Measurements from ENCODE around the gene TMEM44.

Gene TMEM44

DNA sequence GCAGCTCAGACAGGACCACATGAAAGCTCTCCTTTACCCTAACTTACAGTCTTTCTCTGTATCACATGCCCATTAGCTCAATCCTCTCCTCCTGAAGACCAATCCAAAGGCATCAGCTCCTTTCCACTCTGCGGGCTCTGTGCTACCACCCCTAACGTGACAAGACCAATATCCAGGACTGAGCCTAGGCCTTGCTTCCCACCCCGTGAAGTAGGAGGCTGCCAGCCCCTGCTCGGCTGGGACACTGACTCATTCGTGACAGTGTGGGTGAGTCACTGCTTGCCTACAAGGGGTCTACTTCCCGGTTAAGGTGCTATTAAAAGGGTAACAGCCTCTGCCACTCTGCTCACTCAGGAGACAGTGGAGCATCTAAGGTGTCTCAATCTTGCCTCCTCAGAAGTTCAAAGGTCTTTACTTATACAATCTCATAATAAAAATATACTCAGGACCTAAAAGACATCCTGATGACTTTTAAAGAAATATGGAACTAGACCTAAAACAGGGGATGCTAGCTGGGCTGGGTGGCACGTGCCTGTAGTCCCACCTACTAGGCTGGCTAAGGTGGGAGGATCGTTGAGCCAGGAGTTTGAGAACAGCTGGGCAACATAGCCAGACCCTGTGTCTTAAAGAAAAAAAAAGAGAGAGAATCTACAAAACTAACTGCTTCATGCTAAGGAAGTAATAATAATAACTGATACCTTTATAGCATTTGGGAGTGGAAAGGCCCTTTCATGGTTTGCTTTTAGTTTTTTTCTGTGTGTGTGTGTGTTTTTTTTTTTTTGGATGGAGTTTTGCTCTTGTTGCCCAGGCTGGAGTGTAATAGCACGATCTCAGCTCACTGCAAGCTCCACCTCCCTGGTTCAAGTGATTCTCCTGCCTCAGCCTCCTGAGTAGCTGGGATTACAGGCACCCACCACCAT is 55.0 kb downstream of the TMEM44 start:
- peak; percentile 82 for DNase-seq

DNA sequence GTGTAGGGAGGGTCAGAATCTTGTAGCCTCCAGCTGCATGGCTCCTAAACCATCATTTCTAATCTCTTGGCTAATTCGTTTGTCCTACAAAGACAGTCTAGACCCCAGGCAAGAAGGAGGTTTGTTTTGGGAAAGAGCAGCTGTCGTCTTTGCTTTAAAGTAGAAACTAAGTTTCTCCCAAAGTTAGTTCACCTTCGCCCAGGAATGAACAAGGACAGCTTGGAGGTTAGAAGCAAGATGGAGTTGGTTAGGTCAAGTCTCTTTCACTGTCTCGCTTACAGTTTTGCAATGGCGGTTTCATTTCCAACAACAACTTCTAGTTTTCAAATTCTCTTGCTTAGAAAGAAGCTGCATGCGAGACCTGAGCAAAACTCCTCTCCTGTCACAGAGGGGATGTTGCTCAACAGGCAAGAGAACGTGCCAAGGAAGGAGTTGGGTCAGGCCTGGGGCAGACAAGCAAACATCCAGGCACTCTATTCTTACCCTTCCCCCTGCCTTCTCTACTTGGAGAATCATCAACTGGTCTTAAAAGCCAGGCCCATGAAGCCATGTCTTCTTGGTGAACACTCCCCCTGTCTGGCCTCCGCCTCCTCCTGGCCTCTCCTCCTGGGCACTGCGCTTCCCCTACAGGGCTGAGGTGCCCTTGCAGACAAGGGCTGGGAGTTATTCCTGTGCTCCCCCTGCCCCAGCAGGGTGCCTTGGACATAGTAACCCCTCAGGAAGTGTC is 57.6 kb downstream of the TMEM44 start:
- peak; percentile 25 for DNase-seq

DNA sequence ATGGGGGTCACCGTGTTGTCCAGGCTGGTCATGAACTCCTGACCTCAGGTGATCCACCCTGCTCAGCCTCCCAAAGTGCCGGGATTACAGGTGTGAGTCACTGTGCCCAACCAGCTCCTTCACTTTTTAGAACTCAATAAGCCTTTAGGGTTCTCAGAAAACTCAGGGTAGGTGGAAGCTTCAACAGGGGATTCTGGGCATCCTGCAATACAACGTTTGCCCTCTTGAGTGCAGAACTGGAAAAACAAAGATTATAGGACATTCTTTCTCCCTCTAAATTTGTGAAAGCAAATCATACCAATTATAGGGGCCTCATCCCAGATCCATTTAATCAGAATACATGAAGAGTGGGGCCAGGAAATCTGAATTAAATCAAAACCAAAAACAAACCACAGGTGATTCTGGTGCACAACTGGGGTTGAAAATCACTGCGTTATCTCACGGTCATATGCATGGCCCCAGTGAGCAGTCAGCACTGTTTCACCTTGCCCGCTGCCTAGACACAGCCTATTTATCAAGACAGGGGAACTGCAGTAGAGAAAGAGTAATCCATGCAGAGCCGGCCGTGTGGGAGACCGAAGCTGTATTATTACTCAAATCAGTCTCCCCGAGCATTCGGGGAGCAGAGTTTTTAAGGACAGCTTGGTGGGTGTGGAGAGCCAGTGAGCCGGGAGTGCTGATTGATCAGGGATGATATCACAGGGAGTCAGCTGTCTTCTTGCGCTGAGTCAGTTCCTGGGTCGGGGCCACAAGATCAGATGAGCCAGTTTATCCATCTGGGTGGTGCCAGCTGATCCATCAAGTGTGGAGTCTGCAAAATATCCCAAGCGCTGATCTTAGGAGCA is 58.4 kb downstream of the TMEM44 start:
- DNase-seq = peak; percentile 84

DNA sequence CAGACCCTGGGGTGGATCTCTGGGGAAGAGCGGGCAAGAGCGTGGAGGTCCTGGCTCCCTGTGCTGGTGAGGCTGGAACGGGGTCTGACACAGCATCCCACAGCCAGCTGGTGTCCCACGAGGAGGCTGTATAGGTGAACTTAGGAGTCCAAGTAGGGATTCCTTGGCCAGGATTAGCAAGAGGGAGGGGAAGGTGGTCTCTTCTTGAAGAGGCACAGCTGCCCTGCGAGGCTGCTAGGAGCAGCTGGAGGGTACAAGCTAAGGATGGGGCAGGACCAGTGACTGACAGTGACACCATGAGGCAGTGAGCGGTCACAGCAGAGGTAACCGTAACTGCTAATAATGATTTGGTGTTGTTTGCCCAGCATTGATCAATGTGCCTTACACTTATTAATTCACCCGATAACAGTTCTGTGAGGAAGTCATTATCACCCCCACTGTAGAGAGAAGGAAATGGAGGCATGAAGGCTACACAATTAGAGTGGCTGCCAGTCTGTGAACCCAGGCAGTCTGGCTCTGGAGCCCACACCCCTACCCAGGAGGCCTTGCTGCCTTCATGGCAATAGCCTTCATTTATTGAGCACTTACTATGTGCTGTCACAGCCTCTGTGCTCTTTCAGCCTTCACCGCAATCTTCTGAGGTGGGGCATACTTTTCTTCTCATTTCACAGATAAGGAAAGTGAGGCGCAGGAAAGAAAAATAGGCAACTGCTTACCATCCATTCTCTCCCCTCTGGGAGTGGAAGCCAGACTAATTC is 59.4 kb downstream of the TMEM44 start:
- DNase-seq = peak; percentile 48

DNA sequence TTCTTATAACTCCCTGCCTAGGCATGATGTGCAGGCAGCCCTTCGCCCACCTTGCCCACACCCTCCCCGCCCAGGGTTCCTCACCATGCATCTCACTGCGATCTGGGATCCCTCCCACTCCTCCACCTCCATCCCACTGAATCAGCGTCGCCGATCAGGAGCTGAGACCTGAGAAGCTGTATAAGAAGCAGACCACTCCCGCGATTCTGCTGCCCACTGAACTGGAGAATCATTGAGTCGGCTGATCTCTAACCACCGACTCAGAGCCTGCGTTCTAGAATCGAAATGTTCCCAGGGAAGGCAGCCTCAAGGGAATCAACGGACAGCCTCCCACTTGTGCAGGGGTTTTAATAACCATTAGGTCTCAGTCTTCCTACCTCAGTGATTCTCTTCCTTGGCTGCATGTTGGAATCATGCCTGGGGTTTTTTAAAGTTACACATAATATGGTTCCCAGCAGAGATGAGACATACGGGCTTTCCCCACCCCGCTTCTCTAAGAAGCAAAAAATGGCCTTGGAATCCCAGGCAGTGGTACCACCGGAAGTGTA is 60.2 kb downstream of the TMEM44 start:
- peak; percentile 93 for DNase-seq

DNA sequence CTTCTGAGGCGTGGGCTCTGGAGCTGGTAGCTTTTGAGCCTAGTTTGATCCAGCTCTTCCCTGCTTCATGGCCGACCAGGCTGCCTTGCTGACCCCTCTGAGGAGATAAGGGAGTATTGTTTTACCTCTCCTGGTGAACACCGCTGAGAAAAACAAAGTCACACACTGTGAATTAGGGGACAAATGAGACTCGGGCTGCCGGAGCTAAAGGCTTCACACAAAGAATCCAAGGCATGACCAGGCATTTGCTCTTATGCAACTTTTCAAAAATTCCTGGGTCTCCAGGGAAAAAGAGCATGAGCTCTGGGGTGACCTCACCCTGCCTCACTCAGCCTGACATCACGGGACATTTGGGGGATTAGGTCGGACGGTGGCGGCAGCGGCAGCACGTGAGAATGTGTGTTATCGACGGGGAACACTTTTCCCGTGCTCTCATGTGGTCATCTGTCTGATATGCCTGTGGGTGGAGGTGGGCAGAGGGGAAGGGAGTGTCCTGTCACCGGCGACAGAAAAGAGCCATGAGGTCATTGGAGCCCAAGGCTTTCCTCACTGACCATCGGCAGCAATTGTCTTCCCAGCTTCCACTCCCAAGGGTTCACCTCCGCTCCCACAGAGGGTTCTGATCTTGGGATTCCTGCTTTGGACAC is 61.0 kb downstream of the TMEM44 start:
- peak; percentile 85 for DNase-seq

DNA sequence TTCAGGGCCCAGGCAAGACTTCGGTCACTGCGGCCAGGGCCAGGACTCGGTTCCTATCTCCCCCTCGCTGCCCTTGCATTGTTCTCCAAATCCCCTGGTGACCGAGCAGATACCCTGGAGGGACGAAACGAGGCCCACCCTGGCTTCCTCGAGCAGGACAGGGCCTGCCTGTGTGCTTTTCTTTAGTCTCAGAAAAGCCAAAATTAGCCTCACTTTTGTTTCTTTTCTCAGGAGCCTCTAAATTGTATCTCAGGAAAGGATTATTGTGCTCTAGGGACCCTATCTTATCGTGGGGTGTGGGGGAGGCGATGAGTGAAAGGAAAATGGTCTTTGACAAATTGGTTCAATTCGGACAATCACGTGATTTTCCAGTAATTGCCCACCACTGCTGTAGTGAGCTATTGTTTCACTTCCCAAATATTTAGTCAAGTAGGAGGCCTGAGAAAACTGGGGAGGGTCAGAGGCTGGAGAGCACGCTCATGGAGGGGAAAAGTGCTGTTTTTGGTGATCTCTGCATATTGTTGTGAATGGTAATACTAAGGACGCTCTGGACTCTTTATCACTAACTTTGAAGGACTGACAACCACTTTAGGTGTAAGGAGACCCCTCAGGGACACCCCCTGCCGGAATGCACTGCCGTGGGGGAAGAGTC is 61.6 kb downstream of the TMEM44 start:
- no peak for DNase-seq

DNA sequence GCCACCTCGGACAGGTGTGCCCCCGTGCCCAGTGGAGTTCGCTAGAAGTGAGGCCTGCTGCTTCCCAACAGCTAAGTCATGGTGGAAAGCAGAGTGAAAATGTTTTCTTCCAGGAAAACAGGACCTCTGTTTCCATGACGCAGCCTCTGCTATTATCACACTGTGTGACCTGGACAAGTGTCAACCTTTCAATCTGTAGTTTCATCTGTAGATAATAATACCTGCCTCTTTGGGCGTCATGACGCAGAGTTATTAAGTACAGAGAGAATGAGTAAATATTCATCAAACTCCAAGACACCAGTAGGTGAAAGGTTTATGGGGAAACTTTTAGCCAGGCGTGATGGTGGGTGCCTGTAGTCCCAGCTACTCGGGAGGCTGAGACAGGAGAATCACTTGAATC is 62.3 kb downstream of the TMEM44 start:
- DNase-seq = no peak

DNA sequence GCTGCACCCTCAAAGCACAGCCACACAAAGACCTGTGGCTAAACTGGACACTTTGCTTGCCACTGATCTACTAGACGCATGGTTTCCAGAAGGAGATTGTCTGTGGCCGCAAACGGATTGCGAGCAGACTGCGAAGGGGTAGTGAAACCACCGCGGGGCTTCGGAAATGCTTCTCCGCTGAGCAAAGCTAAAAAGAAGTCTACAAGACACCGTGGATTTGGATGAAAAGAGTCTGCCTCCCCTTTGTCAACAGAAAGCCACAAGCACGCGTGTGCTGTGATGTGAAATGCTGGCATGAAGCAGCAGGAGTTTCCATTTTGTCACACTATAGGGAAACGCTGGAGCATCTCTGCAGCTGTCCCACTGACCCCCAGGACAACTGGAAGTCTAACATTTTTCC is 63.0 kb downstream of the TMEM44 start:
- no peak for DNase-seq

DNA sequence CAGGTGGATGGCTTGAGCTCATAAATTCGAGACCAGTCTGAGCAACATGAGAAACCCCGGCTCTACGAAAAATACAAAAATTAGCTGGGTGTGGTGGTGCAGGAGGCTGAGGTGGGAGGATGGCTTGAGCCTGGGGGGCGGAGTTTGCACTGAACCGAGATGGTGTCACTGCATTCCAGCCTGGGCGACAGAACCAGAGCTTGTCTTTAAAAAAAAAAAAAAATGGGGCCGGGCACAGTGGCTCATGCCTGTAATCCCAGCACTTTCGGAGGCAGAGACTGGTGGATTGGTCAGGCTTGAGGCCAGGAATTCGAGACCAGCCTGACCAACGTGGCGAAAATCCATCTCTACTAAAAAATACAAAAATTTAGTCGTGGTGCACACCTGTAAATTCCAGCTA is 64.0 kb downstream of the TMEM44 start:
- DNase-seq = no peak

DNA sequence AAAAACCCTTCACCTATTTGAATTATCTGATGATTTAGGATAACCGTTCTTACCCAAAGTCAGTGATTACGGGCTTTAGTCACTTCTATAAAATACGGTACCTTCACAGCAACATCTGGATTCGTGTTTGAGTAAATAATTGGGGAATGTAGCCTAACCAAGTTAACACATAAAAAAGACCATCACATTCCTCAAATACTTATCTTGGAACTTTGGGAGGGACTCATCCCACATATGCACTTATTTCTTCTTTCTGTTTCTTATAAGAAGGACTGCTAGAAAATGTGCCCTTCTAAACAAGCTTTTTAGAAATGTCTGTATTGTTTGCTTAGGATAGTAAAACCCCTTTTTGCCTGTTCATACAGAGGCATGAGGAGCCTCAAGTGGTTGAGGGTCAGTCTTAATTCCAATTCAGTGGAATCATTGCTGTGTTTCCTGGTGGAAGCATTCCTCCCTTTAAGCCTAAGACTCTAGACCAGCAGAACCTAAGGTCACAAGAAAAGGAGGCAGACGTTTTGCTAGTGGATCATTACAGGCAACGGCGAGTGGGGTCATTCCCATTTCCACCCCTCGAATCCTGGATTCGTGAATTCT is 67.5 kb downstream of the TMEM44 start:
- peak; percentile 48 for DNase-seq

DNA sequence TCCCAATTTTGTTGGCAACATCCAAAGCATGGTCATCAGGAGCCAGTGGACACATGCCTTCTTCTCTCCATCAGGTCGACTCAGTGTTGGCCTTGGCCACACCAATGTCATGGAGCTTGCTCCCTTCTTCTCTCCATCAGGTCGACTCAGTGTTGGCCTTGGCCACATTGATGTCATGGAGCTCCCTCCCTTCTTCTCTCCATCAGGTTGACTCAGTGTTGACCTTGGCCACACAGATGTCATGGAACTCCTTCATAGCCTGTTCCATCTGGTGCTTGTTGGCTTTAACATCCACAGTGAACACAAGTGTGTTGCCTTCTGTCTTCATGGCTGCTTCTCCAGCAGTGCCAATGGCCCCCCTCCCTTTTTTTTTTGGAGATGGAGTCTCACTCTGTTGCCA is 70.2 kb downstream of the TMEM44 start:
- DNase-seq = no peak

DNA sequence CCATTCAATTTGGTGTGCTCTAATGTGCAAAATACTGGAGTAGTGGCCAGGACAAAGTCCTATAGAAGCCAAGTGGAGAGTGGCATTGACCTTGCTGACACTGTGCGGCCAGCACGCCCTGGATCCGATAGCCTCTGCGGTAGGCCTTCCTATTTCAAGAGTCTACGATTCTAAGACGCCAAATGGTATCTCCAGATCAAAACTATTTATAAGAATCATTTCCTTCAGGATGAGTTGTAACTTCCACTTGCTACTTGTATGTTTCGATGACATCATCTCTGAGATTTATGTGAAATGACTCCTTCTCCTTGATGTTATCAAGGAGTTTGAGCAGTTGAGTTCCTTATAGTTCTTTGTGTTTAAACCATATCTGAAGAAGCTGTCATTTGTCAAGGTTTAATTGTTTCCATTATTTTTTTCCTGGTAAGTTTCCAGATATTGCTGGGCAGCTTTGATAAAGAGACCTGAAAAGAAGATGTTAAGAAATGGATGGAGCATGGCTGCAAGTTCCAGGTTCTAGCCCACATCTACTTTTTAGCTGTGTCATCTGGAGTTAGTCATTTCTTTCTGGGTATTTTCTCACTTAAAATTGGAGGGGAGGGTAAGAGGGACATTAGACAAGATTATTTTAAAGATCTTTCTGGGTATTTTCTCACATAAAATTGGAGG is 71.8 kb downstream of the TMEM44 start:
- DNase-seq = no peak

DNA sequence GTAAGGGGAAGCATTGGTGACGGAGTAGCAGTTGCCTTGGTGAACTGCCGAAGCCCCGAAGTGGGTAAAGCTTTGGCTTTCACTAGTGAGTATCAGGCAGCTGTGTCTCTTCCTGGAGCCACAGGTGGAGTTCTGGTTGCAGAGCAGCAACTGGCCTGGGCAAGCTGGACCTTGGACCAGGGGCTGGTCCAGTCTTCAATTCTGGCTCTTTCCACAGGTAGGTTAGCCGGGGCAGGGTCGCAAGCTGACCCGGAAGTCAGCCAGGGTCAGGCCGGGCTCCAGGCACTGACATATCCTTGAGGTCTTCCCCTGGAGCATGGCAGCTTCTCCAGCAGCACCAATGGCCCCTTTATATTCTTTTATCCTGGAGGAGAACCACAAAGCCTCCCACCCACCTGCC is 73.2 kb downstream of the TMEM44 start:
- DNase-seq = no peak

DNA sequence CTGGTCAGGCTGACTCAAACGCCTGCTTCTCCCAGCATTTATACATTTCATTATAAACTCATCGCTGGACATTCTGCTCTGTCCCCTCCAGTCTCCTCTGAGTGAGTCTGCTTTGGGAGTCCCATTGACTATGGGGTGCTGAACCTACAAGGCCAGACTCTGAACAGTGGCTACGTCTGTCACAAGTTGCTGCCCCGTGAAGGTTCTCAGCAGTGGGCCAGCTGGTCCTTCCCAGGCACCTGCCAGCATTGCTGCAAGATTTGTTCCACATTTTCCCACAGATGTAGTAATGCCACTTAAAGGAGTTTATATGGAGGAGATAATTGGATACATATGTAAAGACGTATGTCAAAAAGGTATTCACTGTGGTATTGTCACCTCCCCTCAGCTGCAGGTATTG is 73.7 kb downstream of the TMEM44 start:
- DNase-seq = no peak

DNA sequence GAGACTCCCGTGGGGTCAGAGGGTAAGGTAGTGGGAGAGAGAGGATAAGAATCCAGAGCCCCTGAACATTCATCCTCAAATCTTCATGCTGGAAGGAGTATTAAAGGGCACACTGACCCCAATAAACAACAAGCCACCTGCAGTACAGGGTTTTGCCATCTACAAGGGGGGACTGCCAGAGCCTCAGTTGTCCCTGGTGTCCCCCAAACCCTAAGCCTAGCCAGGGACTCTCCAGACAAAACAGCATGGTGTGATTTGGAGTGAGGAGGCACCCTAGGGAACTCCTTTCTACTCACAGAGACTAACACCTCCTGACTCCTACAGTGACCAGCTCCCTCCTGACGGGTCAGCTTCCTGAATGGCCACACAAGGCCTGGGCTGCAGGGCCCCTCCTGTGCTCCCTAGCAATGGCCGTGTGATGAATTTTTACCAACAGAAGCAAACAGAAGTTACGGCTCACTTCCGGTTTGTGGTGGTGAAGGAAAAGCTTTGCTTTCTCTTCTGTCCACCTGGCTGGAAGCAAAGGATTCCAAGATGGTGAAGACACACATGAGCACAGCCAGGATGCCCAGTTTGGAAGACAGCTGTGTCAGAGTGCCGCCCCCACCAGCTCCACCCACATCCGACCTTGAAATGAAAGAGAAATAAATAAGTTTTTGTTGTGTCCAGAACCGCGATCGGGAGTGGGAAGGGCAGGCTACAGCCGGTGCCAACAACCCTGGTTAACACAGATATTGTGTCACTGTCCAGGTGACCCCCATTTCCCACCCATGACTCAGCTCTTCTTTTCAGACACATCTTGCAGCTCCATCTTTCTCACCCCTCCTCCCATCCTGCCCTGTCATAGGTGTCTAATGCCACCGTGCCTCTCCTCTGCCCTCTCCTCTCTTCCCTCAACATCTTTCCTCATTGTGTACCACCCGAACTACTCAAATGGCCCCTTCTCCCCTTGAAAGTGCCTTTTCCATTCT is 76.8 kb downstream of the TMEM44 start:
- no peak for DNase-seq

DNA sequence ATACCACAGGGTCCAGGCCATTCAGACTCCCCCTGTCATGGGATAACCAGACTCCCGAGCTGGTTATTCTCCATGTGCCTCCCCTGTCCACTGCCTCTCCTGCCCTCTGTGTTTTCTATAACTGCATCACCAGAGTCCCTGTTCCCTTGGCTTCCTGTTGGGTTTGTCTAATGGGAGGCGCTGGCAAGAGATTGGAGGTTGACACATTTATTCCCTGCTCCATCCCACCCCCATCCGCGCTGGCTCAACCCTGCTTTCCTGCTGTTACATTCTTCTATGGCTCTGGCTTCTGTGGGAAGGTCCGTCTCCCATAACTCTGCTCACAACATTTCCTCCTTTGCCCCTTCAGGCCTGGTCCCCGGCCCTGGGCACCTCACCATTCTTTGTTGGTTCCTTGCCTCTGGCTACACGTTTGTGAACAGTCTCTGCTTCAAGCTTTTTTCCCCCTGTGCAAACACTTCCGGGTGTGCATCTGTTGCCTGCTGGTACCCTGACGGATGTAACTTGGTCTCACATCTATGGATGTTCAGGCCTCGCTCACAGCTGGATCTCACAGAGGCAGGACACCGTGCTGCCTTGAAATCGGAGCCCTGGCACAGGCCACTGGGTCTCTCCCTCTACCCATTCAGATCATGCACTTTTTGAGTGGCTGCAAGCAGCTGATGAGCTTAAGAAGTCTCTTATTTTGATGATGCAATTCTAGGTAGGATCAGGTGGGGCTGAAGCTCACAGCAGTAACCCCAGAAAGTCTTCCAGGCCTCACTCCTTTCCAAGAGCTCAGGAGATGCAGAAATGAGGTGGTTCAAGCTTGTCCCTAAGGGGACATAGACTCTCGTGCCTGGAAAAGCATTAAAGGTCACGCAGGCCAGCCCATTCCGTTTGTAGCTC is 77.8 kb downstream of the TMEM44 start:
- DNase-seq = no peak
